SK-N-SH treated with all-trans-retinoic acid at 6 μM for 48 hours (cell line): Measurements from ENCODE around the gene VAC14.

Experiments
- CREB5 ChIP-seq: fragments of 250-450 bp; sonication (Bioruptor Pico); IDR thresholded peaks from 2 replicates; pipeline ENCODE4 v1.5.1; 2020; ENCODE audit warnings: low read depth, mild to moderate bottlenecking, moderate library complexity
- CSDC2 ChIP-seq: fragments of 250-450 bp; sonication (Bioruptor Pico); IDR thresholded peaks from 2 replicates; pipeline ENCODE4 v1.5.0; 2020; ENCODE audit warnings: mild to moderate bottlenecking, moderate library complexity
- PATZ1 ChIP-seq: fragments of 250-450 bp; sonication (Bioruptor Pico); IDR thresholded peaks from 2 replicates; pipeline ENCODE4 v1.8.0; 2020; ENCODE audit warnings: mild to moderate bottlenecking, moderate library complexity, borderline replicate concordance
- RARB ChIP-seq: fragments of 250-450 bp; sonication (Bioruptor Pico); IDR thresholded peaks from 2 replicates; pipeline ENCODE4 v1.8.0; 2021; ENCODE audit warnings: mild to moderate bottlenecking, moderate library complexity
- SNAI2 ChIP-seq: fragments of 250-450 bp; sonication (Bioruptor Pico); IDR thresholded peaks from 2 replicates; pipeline ENCODE4 v1.5.0; 2020; ENCODE audit warnings: mild to moderate bottlenecking, moderate library complexity
- ZFP30 ChIP-seq: fragments of 450-650 bp; formaldehyde crosslinking; IDR thresholded peaks from 2 replicates; pipeline ENCODE4 v1.5.0; 2022; ENCODE audit warnings: mild to moderate bottlenecking, moderate library complexity

- TF ChIP-seq SNAI2 (CRISPR knock-in tag) (no peak), PATZ1 (CRISPR knock-in tag) (no peak), CREB5 (CRISPR knock-in tag) (no peak), RARB (CRISPR knock-in tag) (no peak), CSDC2 (no peak), ZFP30 (CRISPR knock-in tag) (no peak)
Measured at GRCh38 chr16:70775399-70775798, 25.6 kb downstream of the VAC14 start.
